ENCODE measurements around the gene REEP3.

DNA sequence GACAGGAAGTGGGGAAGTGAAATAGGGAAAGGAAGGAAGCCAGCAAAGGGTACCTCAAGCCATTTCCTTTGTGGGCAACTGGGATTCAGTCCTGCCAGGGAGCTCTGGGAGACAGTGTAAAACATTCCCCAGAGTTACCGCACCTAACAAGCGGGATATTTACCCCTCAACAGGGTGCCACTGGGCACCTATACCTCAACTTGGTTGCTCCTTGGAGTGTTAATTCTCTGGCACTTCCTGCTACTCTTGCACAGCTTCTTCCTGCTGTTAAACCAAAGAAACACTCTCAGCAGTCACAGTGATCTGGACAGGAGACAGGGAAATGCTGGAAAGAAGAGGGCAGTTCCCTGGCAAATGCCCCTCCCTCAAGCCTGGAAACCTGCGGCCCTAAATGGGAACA lies 151.3 kb downstream of the REEP3 start:
- TF ChIP-seq POLR2AphosphoS5 (IDR thresholded peaks at IDR 0.05) (no peak), POLR2A (IDR thresholded peaks at IDR 0.05) (no peak)
- TF ChIP-seq, protein P1, sequence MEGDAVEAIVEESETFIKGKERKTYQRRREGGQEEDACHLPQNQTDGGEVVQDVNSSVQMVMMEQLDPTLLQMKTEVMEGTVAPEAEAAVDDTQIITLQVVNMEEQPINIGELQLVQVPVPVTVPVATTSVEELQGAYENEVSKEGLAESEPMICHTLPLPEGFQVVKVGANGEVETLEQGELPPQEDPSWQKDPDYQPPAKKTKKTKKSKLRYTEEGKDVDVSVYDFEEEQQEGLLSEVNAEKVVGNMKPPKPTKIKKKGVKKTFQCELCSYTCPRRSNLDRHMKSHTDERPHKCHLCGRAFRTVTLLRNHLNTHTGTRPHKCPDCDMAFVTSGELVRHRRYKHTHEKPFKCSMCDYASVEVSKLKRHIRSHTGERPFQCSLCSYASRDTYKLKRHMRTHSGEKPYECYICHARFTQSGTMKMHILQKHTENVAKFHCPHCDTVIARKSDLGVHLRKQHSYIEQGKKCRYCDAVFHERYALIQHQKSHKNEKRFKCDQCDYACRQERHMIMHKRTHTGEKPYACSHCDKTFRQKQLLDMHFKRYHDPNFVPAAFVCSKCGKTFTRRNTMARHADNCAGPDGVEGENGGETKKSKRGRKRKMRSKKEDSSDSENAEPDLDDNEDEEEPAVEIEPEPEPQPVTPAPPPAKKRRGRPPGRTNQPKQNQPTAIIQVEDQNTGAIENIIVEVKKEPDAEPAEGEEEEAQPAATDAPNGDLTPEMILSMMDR (IDR thresholded peaks at IDR 0.05): no peak
